K562 (cell line): Measurements from ENCODE around the gene BFSP1. TPM values are rescaled to one million over a fixed set of nuclear protein-coding genes. Genes with fewer than 3 reads are reported as not detected.

ENCODE experiments used
- CCAR2 ChIP-seq: fragments of 200-400 bp; formaldehyde crosslinking; IDR thresholded peaks from 2 replicates; pipeline ENCODE4 v1.6.1; 2017; ENCODE audit warnings: mild to moderate bottlenecking, low read depth, low read length
- COPS2 ChIP-seq: fragments of 450-650 bp; conservative IDR thresholded peaks from 2 replicates; pipeline ENCODE4 v1.6.1; 2016; ENCODE audit warnings: mild to moderate bottlenecking, moderate library complexity
- HNRNPLL ChIP-seq: fragments of 200-400 bp; formaldehyde crosslinking; IDR thresholded peaks from 2 replicates; pipeline ENCODE4 v1.6.1; 2017; ENCODE audit warnings: low read length, low read depth, mild to moderate bottlenecking; ENCODE audit not compliant: poor library complexity, severe bottlenecking
- HNRNPUL1 ChIP-seq: fragments of 200-400 bp; formaldehyde crosslinking; IDR thresholded peaks from 2 replicates; pipeline ENCODE4 v1.6.1; 2017; ENCODE audit warnings: low read length
- KDM4B ChIP-seq, 2 experiments: fragments of 450-650 bp in 1 of 2; sonication (generic) in 1 of 2; IDR thresholded peaks; 2 replicates each; pipeline ENCODE4 v1.6.1; 2016 to 2017; ENCODE audit warnings: borderline replicate concordance in 2 of 2, antibody characterized with exemption in 1 of 2, low read depth in 1 of 2, mild to moderate bottlenecking in 1 of 2
- MIER1 ChIP-seq: fragments of 450-650 bp; IDR thresholded peaks from 2 replicates; pipeline ENCODE4 v1.6.1; 2016; ENCODE audit warnings: antibody characterized with exemption, mild to moderate bottlenecking, low read depth
- MYC ChIP-seq, 2 experiments: fragments of 250-450 bp in 1 of 2; sonication (Bioruptor Pico) in 1 of 2; IDR thresholded peaks; 2 replicates each; pipeline versions ENCODE4 v1.5.1 to v1.6.1; 2012 to 2021; ENCODE audit warnings: low read depth in 2 of 2, borderline replicate concordance in 1 of 2, improper control_type of control experiment in 1 of 2, low read length in 1 of 2, mild to moderate bottlenecking in 1 of 2, moderate library complexity in 1 of 2
- POLR2B ChIP-seq: fragments of 450-650 bp; IDR thresholded peaks from 2 replicates; pipeline ENCODE4 v1.6.1; 2018; ENCODE audit warnings: low read depth; ENCODE audit not compliant: partially characterized antibody
- SAP30 ChIP-seq: fragments of 200-600 bp; sonication (generic); IDR thresholded peaks from 2 replicates; pipeline ENCODE4 v1.6.1; 2012; ENCODE audit warnings: borderline replicate concordance, low read depth, mild to moderate bottlenecking, moderate library complexity, low read length, control low read depth, inconsistent platforms; ENCODE audit not compliant: insufficient read depth, poor library complexity, severe bottlenecking
- TARDBP ChIP-seq: fragments of 450-650 bp; IDR thresholded peaks from 2 replicates; pipeline ENCODE4 v1.6.1; 2016
- polyA plus RNA-seq, 8 experiments: library from polyadenylated mRNA; depleted of rRNA in 4 of 8; stranded (reverse) in 5 of 8; unstranded in 3 of 8; fragments of >200 nt; fragmentation: Nextera tagmentation in 2 of 8; fragmentation: Illumina TruSeq in 1 of 8; extraction: Ambion mirVana in 2 of 8; extraction: Trizol in 1 of 8; gene quantifications; 2 replicates each; pipeline versions ENCODE4 v1.2.1 to v1.2.3, GENCODE V29; 2011 to 2014; ENCODE audit warnings: inconsistent platforms in 1 of 8, missing spikeins in 1 of 8
- total RNA-seq, 7 experiments: library from RNA; depleted of rRNA in 6 of 7; stranded (reverse); fragments of >200 nt in 6 of 7; fragmentation: Illumina TruSeq in 2 of 7; extraction: Trizol in 2 of 7; gene quantifications; 2 replicates each; pipeline versions ENCODE4 v1.2.1 to v1.2.3, GENCODE V29; 2011 to 2021; ENCODE audit warnings: low replicate concordance in 1 of 7
- TF ChIP-seq, protein P1 (sequence below), 2 experiments: fragments of 450-650 bp; formaldehyde crosslinking in 1 of 2; IDR thresholded peaks; 2 replicates each; pipeline versions ENCODE4 v1.4.0 to v1.6.1; 2014 to 2020; ENCODE audit warnings: mild to moderate bottlenecking in 2 of 2, borderline replicate concordance in 1 of 2, low read depth in 1 of 2
- TF ChIP-seq, protein P2 (sequence below): fragments of 450-650 bp; IDR thresholded peaks from 2 replicates; pipeline ENCODE4 v1.6.1; 2017; ENCODE audit warnings: antibody characterized with exemption
- TF ChIP-seq, protein P3 (sequence below): fragments of 450-650 bp; formaldehyde crosslinking; IDR thresholded peaks from 2 replicates; pipeline ENCODE4 v1.4.0; 2020; ENCODE audit warnings: mild to moderate bottlenecking, moderate library complexity
- TF ChIP-seq, protein P4 (sequence below), 2 experiments: fragments of 200-800 bp in 1 of 2; sonication (Bioruptor generic) in 1 of 2; sonication (generic) in 1 of 2; formaldehyde crosslinking in 1 of 2; IDR thresholded peaks in 1 of 2; conservative IDR thresholded peaks in 1 of 2; 2 replicates each; pipeline versions ENCODE4 v1.5.0 to v1.6.1; 2016 to 2020; ENCODE audit warnings: missing compliant biosample characterization in 1 of 2, missing genetic modification characterization in 1 of 2, missing genetic modification reagents in 1 of 2

BFSP1 gene
- total and polyA plus RNA-seq, 9 of the 15 experiments (the other 6 are each of a cell fraction or from before 2014, with no cell fraction given), result 0.09 to 0.86 (median 0.40) TPM

DNA sequence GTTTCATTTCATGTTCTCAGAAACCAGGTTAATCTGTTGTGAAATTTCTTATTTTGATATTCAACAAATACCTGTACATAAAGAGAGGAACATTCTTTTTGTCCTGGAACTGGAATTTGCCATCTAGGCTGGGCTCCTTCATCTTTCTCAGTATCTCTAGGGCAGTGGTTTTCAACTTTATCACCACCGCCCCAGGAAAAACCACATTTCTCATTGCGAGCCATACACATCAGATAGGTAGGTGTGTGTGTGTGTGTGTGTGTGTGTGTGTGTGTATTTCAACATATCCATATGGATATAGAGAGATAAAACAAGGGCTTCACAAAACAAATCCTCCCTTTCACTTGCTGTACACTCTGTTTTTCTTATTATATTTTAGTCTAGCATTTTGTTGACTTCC, 24.1 kb downstream of the BFSP1 start (continued):
- TF ChIP-seq, protein P1, sequence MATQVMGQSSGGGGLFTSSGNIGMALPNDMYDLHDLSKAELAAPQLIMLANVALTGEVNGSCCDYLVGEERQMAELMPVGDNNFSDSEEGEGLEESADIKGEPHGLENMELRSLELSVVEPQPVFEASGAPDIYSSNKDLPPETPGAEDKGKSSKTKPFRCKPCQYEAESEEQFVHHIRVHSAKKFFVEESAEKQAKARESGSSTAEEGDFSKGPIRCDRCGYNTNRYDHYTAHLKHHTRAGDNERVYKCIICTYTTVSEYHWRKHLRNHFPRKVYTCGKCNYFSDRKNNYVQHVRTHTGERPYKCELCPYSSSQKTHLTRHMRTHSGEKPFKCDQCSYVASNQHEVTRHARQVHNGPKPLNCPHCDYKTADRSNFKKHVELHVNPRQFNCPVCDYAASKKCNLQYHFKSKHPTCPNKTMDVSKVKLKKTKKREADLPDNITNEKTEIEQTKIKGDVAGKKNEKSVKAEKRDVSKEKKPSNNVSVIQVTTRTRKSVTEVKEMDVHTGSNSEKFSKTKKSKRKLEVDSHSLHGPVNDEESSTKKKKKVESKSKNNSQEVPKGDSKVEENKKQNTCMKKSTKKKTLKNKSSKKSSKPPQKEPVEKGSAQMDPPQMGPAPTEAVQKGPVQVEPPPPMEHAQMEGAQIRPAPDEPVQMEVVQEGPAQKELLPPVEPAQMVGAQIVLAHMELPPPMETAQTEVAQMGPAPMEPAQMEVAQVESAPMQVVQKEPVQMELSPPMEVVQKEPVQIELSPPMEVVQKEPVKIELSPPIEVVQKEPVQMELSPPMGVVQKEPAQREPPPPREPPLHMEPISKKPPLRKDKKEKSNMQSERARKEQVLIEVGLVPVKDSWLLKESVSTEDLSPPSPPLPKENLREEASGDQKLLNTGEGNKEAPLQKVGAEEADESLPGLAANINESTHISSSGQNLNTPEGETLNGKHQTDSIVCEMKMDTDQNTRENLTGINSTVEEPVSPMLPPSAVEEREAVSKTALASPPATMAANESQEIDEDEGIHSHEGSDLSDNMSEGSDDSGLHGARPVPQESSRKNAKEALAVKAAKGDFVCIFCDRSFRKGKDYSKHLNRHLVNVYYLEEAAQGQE (IDR thresholded peaks at IDR 0.05; ENCODE audit: borderline replicate concordance), result no peak
- TF ChIP-seq, protein P1 (CRISPR knock-in tag; IDR thresholded peaks at IDR 0.05; ENCODE audit: low read depth), result no peak
- TF ChIP-seq CCAR2, result no peak
- TF ChIP-seq HNRNPLL, result no peak
- TF ChIP-seq COPS2, result no peak
- TF ChIP-seq SAP30, result no peak
- TF ChIP-seq HNRNPUL1, result no peak
- TF ChIP-seq POLR2B, result no peak
- no peak for TF ChIP-seq MIER1
- TF ChIP-seq KDM4B (IDR thresholded peaks at IDR 0.05; ENCODE audit: borderline replicate concordance in 2 of 2, low read depth in 1 of 2), result no peak
- TF ChIP-seq, protein P2, sequence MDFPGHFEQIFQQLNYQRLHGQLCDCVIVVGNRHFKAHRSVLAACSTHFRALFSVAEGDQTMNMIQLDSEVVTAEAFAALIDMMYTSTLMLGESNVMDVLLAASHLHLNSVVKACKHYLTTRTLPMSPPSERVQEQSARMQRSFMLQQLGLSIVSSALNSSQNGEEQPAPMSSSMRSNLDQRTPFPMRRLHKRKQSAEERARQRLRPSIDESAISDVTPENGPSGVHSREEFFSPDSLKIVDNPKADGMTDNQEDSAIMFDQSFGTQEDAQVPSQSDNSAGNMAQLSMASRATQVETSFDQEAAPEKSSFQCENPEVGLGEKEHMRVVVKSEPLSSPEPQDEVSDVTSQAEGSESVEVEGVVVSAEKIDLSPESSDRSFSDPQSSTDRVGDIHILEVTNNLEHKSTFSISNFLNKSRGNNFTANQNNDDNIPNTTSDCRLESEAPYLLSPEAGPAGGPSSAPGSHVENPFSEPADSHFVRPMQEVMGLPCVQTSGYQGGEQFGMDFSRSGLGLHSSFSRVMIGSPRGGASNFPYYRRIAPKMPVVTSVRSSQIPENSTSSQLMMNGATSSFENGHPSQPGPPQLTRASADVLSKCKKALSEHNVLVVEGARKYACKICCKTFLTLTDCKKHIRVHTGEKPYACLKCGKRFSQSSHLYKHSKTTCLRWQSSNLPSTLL, result no peak
- TF ChIP-seq, protein P3, sequence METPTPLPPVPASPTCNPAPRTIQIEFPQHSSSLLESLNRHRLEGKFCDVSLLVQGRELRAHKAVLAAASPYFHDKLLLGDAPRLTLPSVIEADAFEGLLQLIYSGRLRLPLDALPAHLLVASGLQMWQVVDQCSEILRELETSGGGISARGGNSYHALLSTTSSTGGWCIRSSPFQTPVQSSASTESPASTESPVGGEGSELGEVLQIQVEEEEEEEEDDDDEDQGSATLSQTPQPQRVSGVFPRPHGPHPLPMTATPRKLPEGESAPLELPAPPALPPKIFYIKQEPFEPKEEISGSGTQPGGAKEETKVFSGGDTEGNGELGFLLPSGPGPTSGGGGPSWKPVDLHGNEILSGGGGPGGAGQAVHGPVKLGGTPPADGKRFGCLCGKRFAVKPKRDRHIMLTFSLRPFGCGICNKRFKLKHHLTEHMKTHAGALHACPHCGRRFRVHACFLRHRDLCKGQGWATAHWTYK (CRISPR knock-in tag), result no peak
- TF ChIP-seq, protein P4, sequence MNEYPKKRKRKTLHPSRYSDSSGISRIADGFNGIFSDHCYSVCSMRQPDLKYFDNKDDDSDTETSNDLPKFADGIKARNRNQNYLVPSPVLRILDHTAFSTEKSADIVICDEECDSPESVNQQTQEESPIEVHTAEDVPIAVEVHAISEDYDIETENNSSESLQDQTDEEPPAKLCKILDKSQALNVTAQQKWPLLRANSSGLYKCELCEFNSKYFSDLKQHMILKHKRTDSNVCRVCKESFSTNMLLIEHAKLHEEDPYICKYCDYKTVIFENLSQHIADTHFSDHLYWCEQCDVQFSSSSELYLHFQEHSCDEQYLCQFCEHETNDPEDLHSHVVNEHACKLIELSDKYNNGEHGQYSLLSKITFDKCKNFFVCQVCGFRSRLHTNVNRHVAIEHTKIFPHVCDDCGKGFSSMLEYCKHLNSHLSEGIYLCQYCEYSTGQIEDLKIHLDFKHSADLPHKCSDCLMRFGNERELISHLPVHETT (CRISPR knock-in tag; conservative IDR thresholded peaks at IDR 0.05 in 1 of 2, IDR thresholded peaks at IDR 0.05 in 1 of 2), result no peak
- TF ChIP-seq TARDBP, result no peak
- no peak for TF ChIP-seq MYC (IDR thresholded peaks at IDR 0.05; ENCODE audit: low read depth, low read length)
- TF ChIP-seq MYC (CRISPR knock-in tag; IDR thresholded peaks at IDR 0.05; ENCODE audit: borderline replicate concordance, low read depth), result no peak
